ENCODE data around the gene NATD1.
A peak's percentile ranks its signal among the peaks of the same experiment; 100 is the strongest.

NATD1 gene

DNA sequence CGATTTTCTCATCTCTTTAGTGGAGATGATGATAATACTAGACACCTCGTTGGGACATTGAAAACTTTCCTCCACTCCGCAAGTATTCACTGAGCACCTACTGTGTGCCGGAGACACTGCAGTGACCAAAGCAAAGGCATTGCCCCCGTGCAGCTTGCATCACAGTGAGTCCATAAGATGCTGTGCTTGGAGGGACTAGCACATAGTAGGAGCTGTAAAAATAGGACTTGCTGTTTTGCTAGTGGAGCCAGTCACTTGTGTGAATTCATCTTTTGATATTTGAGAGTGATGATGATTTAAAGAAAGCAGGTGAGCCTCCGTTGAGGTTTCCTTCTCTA, 26.0 kb upstream of the NATD1 start:
- DNase-seq (ENCODE audit: extremely low read depth, insufficient read length), result no peak
- no peaks in the 10 kb centered on the region; the same call in 1 of the 2 replicates for H3K27me3 ChIP-seq (replicated peaks; ENCODE audit: control insufficient read depth, insufficient read depth, low read length)

DNA sequence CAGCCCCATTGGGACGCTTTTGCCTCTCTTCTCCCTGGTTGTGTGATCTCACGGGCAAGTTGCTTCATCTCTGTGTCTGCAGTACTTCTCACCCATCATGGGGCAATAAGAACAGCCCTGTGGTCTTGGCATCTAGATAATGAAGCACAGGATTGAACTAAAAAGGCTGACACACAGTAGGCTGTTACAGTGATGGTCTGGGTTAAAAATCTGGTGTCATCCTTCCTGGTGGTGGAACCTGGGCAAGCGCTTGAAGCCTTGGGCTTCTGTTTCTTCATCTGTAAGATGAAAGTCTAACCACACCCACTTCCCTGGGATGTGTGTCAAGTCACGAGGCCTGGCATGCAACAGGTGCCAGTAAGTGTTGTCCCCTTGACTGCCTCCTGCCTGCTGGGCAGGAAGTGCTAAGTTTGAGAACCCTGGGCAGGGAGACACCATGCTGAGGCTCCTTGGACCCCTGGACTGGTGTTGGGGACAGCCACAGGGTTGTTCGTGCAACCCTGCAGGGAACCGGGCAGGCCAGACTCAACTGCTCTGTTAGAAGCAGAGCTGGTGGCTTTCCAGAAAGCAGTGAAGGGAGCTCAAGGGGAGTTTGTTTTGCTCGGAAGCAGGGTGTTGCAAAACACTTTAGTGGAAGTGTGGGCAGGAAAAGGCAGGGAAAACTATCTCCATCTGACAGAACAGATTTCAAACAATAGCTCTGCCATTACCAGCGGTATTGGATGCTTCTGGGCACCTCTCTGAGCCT, 25.4 kb upstream of the NATD1 start:
- no peaks in the 10 kb centered on the region for H3K36me3 ChIP-seq (ENCODE audit: control insufficient read depth, insufficient read depth, low read length)
- H3K4me3 ChIP-seq (replicated peaks; ENCODE audit: low read depth, low read length), result no peak overlapping the region
- no peak for DNase-seq (ENCODE audit: extremely low read depth, insufficient read length)
- no peaks in the 10 kb centered on the region; the same call in 1 of the 2 replicates for H3K27me3 ChIP-seq (replicated peaks; ENCODE audit: control insufficient read depth, insufficient read depth, low read length)
- TF ChIP-seq, protein P1, sequence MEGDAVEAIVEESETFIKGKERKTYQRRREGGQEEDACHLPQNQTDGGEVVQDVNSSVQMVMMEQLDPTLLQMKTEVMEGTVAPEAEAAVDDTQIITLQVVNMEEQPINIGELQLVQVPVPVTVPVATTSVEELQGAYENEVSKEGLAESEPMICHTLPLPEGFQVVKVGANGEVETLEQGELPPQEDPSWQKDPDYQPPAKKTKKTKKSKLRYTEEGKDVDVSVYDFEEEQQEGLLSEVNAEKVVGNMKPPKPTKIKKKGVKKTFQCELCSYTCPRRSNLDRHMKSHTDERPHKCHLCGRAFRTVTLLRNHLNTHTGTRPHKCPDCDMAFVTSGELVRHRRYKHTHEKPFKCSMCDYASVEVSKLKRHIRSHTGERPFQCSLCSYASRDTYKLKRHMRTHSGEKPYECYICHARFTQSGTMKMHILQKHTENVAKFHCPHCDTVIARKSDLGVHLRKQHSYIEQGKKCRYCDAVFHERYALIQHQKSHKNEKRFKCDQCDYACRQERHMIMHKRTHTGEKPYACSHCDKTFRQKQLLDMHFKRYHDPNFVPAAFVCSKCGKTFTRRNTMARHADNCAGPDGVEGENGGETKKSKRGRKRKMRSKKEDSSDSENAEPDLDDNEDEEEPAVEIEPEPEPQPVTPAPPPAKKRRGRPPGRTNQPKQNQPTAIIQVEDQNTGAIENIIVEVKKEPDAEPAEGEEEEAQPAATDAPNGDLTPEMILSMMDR (IDR thresholded peaks at IDR 0.05; ENCODE audit: insufficient read depth, low read length, poor library complexity, severe bottlenecking), result no peak

More for the DNA sequence above, 26.0 kb upstream of the NATD1 start:
- TF ChIP-seq, protein P1 (IDR thresholded peaks at IDR 0.05; ENCODE audit: insufficient read depth, low read length, poor library complexity, severe bottlenecking), result no peak
- Histone ChIP-seq H3K36me3 (ENCODE audit: control insufficient read depth, insufficient read depth, low read length) (no peaks in the 10 kb centered on the region), H3K4me3 (replicated peaks; ENCODE audit: low read depth, low read length) (no peak overlapping the region)

DNA sequence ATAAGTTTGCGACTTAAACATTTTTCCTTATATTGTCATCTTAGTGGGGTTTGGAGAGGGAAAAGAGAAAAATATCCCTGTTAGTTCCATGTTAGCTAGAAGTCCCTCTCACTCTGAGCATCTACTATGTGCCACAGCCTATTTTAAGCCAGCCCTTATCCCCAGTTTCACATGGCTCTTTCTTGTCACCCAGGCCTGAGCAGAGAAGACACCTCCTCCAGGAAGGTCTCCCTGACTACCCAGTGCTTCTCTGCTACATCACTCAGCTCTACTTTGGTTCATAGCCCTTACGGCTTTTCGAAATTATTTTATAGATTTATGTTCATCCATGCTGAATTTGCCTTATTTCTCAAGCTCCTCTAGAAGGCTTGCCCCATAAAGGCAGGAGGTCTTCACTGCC, 24.1 kb upstream of the NATD1 start:
- no peak overlapping the region for H3K4me3 ChIP-seq (replicated peaks; ENCODE audit: low read depth, low read length)
- DNase-seq (ENCODE audit: extremely low read depth, insufficient read length), result no peak
- no peaks in the 10 kb centered on the region for H3K36me3 ChIP-seq (ENCODE audit: control insufficient read depth, insufficient read depth, low read length)
- H3K27me3 ChIP-seq (replicated peaks; ENCODE audit: control insufficient read depth, insufficient read depth, low read length), result no peaks in the 10 kb centered on the region; the same call in 1 of the 2 replicates
- TF ChIP-seq, protein P1 (IDR thresholded peaks at IDR 0.05; ENCODE audit: insufficient read depth, low read length, poor library complexity, severe bottlenecking), result no peak

DNA sequence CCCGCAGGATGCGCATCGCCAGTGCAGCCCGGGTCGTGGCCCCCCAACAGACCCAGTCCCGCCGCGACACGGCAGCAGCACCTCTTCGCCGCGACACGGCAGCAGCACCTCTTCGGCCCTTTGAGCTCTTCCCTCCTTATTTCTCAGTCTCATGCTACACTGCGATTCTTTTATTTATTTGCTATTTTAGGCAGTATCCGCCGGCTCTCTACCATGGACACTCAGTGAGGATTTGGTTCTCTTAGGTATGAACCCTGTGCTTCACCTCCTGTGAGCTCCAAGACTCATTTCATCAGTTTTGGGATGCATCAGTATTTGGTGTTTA, 23.0 kb upstream of the NATD1 start:
- TF ChIP-seq, protein P1 (IDR thresholded peaks at IDR 0.05; ENCODE audit: insufficient read depth, low read length, poor library complexity, severe bottlenecking), result no peak
- Histone ChIP-seq H3K4me3 (replicated peaks; ENCODE audit: low read depth, low read length) (peak overlapping the region; percentile 74), H3K27me3 (replicated peaks; ENCODE audit: control insufficient read depth, insufficient read depth, low read length) (no peaks in the 10 kb centered on the region; the same call in 1 of the 2 replicates), H3K36me3 (ENCODE audit: control insufficient read depth, insufficient read depth, low read length) (no peaks in the 10 kb centered on the region)
- DNase-seq (ENCODE audit: extremely low read depth, insufficient read length), result no peak

DNA sequence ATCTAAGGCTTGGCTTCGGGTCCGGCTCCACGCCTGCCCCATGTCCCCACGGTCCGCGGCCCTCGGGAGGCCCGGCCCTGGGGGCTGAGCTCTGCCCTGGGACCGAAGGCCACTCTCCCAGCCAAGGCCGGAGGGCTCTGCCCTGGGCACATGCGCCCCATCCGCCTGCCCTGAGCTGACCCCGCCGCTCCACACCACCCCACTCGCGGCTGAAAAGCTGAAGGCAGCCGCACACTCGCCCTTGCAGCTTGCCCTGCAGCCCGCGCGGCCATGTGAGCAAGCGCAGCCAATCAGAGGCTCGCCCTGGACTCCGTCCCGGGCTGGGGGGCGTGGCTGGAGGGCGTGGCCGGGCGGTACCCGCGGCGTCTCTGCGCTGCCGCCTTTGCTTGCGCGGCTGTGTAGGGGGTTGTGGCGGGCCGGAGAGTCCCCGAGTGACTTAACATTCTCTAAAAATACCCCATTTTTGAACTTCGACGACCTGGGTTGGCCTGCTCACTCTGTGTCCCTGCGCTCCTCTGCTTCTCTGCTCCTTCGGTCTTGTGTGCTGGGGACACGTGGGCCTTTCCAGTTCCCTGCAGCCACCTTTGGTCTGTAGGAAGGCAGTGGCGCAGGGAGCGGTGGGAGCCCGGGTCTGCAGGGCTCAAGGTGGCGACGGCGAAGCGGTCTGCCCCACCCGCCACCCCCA, 22.5 kb upstream of the NATD1 start:
- DNase-seq (ENCODE audit: extremely low read depth, insufficient read length), result peak; percentile 94
- H3K36me3 ChIP-seq (ENCODE audit: control insufficient read depth, insufficient read depth, low read length), result no peaks in the 10 kb centered on the region
- TF ChIP-seq, protein P1 (IDR thresholded peaks at IDR 0.05; ENCODE audit: insufficient read depth, low read length, poor library complexity, severe bottlenecking), result no peak
- no peaks in the 10 kb centered on the region; the same call in 1 of the 2 replicates for H3K27me3 ChIP-seq (replicated peaks; ENCODE audit: control insufficient read depth, insufficient read depth, low read length)
- peak overlapping the region; percentile 74 for H3K4me3 ChIP-seq (replicated peaks; ENCODE audit: low read depth, low read length)
